ENCODE results near the gene SLC17A7. TPM values are rescaled to one million over a fixed set of nuclear protein-coding genes. Genes with fewer than 3 reads are reported as not detected.

Gene SLC17A7
- total and polyA plus RNA-seq, 2 of the 4 experiments (the other 2 are of a cell fraction): 0.03 TPM; not detected in 1

DNA sequence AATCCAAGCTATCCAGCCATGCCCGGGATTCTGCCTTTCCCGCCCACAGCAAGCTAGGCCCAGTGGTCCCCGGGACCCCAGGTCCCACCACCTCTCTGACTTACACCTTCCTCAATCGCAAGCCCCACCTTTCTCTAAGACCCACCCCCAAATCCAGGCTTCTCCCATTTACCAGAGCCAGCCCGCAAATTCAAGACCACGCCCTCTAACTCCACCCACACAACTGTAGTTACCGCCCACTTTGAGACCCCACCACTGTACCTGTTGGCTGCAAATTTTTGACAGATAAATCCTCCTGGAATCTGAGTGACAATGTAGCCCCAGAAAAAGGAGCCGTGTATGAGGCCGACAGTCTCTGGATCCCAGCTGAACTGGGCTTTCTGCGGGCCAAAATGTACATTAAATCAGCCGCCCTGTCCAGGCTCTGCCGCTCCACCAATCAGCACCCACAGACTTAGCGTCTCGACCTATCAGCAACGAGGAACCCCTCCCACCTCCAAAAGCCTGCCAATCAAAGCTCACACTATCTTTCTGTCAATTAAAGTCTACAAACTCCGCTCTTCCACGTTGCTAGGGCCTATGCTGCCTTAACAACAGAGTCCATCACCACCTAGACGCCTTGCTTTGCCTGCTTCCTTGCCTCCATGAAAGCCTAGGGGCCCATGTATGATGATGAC, 6.3 kb downstream of the SLC17A7 start:
- no peak overlapping the region for H2AFZ ChIP-seq (replicated peaks; ENCODE audit: low read length, poor library complexity)
- H4K20me1 ChIP-seq (ENCODE audit: insufficient read depth, low read length): no peaks in the 10 kb centered on the region
- ChIA-PET POLR2A (ENCODE audit: unreplicated experiment) (no interaction called here), CTCF (interaction anchor here (0.6 kb wide), 1 partner anchor 29 kb away, joined by 4 read pairs; no protein-coding TSS in a partner anchor)
- WGBS, 2 experiments (ENCODE audit: extremely low coverage in 2 of 2, insufficient read length in 1 of 2): 89% methylated on average over 12 of the region's 18 CpGs; no CpG with 5 or more reads in 1 of the 2 experiments
- H3K27ac ChIP-seq (ENCODE audit: insufficient read depth, low read length): no peak overlapping the region
- no peak overlapping the region for H3K14ac ChIP-seq (replicated peaks; ENCODE audit: low read depth, low read length)
- no peak overlapping the region for H3K4me2 ChIP-seq (ENCODE audit: low read depth, low read length)
- H2BK5ac ChIP-seq (ENCODE audit: low read depth, low read length, poor library complexity, severe bottlenecking): no peak overlapping the region
- no peak overlapping the region for H2BK120ac ChIP-seq (ENCODE audit: low read depth, low read length)
- no peak overlapping the region for H4K91ac ChIP-seq (ENCODE audit: insufficient read depth, low read depth, low read length)
- no peaks in the 10 kb centered on the region for H3K4me1 ChIP-seq (ENCODE audit: control insufficient read depth, insufficient read depth, low read length)
- in situ Hi-C loops (cut with MboI; ENCODE audit: low sequenced_read_pairs) (loop anchor here (10.0 kb wide), 1 partner anchor 170 kb away; no protein-coding TSS in a partner anchor), intact Hi-C loops (cut with micrococcal nuclease) (no loop called here), dilution Hi-C loops (cut with HindIII; ENCODE audit: low sequenced_read_pairs, unreplicated experiment) (no loop called here)
- no peak overlapping the region for H4K5ac ChIP-seq (ENCODE audit: low read depth, low read length)
- no peak overlapping the region for H2BK15ac ChIP-seq (ENCODE audit: low read depth, low read length)
- no peak overlapping the region for H3K23ac ChIP-seq (ENCODE audit: low read depth, low read length)
- no peak overlapping the region for H2AK9ac ChIP-seq (replicated peaks; ENCODE audit: low read depth, low read length, poor library complexity)
- no peak overlapping the region for H3K9ac ChIP-seq (ENCODE audit: low read depth, low read length)
- peaks cover 98% of the 10 kb centered on the region for H3K27me3 ChIP-seq (ENCODE audit: control insufficient read depth, insufficient read depth, low read length)
- TF ChIP-seq MAZ (IDR thresholded peaks at IDR 0.05; ENCODE audit: borderline replicate concordance, low read depth, low read length) (no peak), MAFK (IDR thresholded peaks at IDR 0.05; ENCODE audit: low read depth, low read length) (no peak)
- no peaks in the 10 kb centered on the region for H3K79me1 ChIP-seq (ENCODE audit: low read depth in 1 of 2, low read length in 2 of 2)
- H3K9me3 ChIP-seq (ENCODE audit: control insufficient read depth, insufficient read depth, low read length): peaks cover 18% of the 10 kb centered on the region
- DNase-seq (no peak), ATAC-seq (ENCODE audit: low read depth) (no peak)
- no peaks in the 10 kb centered on the region for H3K36me3 ChIP-seq (ENCODE audit: control insufficient read depth, insufficient read depth, low read length)
- no peak overlapping the region for H3K18ac ChIP-seq (ENCODE audit: low read depth, low read length)
- no peak overlapping the region for H4K8ac ChIP-seq (ENCODE audit: low read depth in 2 of 2, low read length in 2 of 2)
- H3K56ac ChIP-seq (ENCODE audit: extremely low read depth, insufficient read depth, low read length): no peak overlapping the region
- H2AK5ac ChIP-seq (ENCODE audit: low read depth, low read length): no peak overlapping the region
- BruUV-seq (replicated peaks): no TSS peak
- H3K4ac ChIP-seq (ENCODE audit: low read depth, low read length): no peak overlapping the region
- H3K4me3 ChIP-seq (ENCODE audit: insufficient read depth, low read depth, low read length): no peak overlapping the region
- H3K9me1 ChIP-seq (ENCODE audit: insufficient read depth, low read length): no peaks in the 10 kb centered on the region
- no peak overlapping the region for H2BK20ac ChIP-seq (ENCODE audit: low read depth, low read length)

Data from IMR-90 (cell line).